RWPE2 (cell line): Measurements from ENCODE around the gene EPHA2.

ENCODE experiments used
- ATAC-seq: fragments of 200-7000 bp; cut with Tn5 transposase; 3 replicates; pipeline ENCODE4 v1.9.1; 2021; ENCODE audit warnings: low read depth
- DNase-seq: peaks from one replicate; pipeline ENCODE4 v3.0.0-alpha.2; 2020; ENCODE audit warnings: low spot score
- H3K27ac ChIP-seq: fragments of 450-650 bp; 2 replicates; pipeline ENCODE4 v1.5.1; 2017; ENCODE audit warnings: mild to moderate bottlenecking; ENCODE audit not compliant: poor library complexity, severe bottlenecking
- H3K27me3 ChIP-seq: fragments of 250-450 bp; sonication (Bioruptor Pico); 2 replicates; pipeline ENCODE4 v1.5.1; 2021; ENCODE audit warnings: mild to moderate bottlenecking, moderate library complexity; ENCODE audit not compliant: insufficient read depth, poor library complexity, severe bottlenecking
- H3K36me3 ChIP-seq: fragments of 250-450 bp; sonication (Bioruptor Pico); 2 replicates; pipeline ENCODE4 v1.5.1; 2020; ENCODE audit warnings: low read depth, mild to moderate bottlenecking, moderate library complexity
- H3K4me1 ChIP-seq: fragments of 250-450 bp; sonication (Bioruptor Pico); 2 replicates; pipeline ENCODE4 v1.5.1; 2021; ENCODE audit warnings: mild to moderate bottlenecking, moderate library complexity; ENCODE audit not compliant: insufficient read depth, poor library complexity, severe bottlenecking
- H3K4me3 ChIP-seq: fragments of 250-450 bp; sonication (Bioruptor Pico); 2 replicates; pipeline ENCODE4 v1.5.1; 2021; ENCODE audit warnings: mild to moderate bottlenecking, moderate library complexity; ENCODE audit not compliant: severe bottlenecking
- H3K9me3 ChIP-seq: fragments of 250-450 bp; sonication (Bioruptor Pico); 2 replicates; pipeline ENCODE4 v1.5.1; 2021; ENCODE audit warnings: mild to moderate bottlenecking, moderate library complexity; ENCODE audit not compliant: severe bottlenecking
- TF ChIP-seq, protein P1 (sequence below): fragments of 450-650 bp; IDR thresholded peaks from one replicate; pipeline ENCODE4 v1.5.1; 2017; ENCODE audit warnings: mild to moderate bottlenecking, moderate library complexity; ENCODE audit not compliant: poor library complexity, severe bottlenecking

Gene EPHA2

GRCh38 chr1:16094453-16095158 lies 61.3 kb downstream of the EPHA2 start:
- peaks cover 3% of the 10 kb centered on the region for H3K4me1 ChIP-seq
- no peak for DNase-seq

DNA sequence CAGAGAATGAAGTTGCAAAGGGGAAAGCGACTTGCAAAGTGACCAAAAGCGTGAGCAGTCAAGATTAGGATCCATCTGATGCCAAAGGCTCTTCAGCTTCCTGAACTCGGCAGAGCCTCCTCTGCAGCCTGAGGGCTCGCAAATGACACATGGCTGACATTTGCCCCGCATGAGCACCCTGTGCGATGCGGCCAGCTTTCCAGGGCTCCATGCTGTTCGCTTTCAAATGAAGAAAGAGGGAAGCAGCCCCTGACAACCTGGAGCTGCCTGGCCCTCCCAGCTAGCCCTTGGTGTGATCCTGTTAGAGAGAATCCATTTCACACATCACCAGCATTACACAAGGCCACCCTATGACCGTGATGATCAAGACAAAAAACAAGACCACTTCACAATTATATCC lies 62.3 kb downstream of the EPHA2 start:
- H3K4me3 ChIP-seq, result no peak overlapping the region
- TF ChIP-seq, protein P1, sequence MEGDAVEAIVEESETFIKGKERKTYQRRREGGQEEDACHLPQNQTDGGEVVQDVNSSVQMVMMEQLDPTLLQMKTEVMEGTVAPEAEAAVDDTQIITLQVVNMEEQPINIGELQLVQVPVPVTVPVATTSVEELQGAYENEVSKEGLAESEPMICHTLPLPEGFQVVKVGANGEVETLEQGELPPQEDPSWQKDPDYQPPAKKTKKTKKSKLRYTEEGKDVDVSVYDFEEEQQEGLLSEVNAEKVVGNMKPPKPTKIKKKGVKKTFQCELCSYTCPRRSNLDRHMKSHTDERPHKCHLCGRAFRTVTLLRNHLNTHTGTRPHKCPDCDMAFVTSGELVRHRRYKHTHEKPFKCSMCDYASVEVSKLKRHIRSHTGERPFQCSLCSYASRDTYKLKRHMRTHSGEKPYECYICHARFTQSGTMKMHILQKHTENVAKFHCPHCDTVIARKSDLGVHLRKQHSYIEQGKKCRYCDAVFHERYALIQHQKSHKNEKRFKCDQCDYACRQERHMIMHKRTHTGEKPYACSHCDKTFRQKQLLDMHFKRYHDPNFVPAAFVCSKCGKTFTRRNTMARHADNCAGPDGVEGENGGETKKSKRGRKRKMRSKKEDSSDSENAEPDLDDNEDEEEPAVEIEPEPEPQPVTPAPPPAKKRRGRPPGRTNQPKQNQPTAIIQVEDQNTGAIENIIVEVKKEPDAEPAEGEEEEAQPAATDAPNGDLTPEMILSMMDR, result no peak
- no peaks in the 10 kb centered on the region for H3K27me3 ChIP-seq
- no peaks in the 10 kb centered on the region for H3K9me3 ChIP-seq
- ATAC-seq (no peak), DNase-seq (no peak)
- peaks cover 10% of the 10 kb centered on the region for H3K4me1 ChIP-seq
- H3K36me3 ChIP-seq, result no peaks in the 10 kb centered on the region
- H3K27ac ChIP-seq, result no peak overlapping the region

More at GRCh38 chr1:16094453-16095158, 61.3 kb downstream of the EPHA2 start:
- Histone ChIP-seq H3K36me3 (no peaks in the 10 kb centered on the region), H3K27me3 (no peaks in the 10 kb centered on the region), H3K27ac (no peak overlapping the region), H3K9me3 (no peaks in the 10 kb centered on the region), H3K4me3 (no peak overlapping the region)
- TF ChIP-seq, protein P1, result no peak
- ATAC-seq, result no peak

DNA sequence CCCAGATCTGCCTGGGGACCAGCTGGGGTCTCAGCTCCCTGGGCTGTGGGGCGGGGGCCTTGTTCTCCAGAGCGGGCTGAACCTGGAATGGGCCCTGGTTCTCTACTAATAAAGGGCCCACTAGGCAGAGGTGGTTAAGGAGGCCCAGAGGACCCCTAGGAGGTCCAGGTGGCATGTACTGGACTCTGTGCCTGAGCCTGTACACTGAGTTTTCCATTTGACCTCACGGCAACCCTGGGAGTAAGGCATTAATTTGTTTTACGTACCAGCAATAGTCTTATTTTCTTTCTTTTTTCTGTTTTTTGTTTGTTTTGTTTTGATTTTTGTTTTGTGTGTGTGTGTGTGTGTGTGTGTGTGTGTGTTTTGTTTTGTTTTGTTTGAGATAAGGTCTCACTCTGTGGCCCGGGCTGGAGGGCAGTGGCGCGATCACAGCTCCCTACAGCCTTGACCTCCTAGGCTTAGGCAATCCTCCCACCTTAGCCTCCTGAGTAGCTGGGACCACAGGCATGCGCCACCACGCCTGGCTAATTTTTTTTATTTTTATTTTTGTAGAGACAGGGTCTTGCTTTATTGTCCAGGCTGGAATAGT lies 62.9 kb downstream of the EPHA2 start:
- Histone ChIP-seq H3K9me3 (no peaks in the 10 kb centered on the region), H3K4me3 (no peak overlapping the region), H3K4me1 (peaks cover 16% of the 10 kb centered on the region), H3K27me3 (no peaks in the 10 kb centered on the region), H3K36me3 (no peaks in the 10 kb centered on the region), H3K27ac (no peak overlapping the region)
- DNase-seq, result no peak
- no peak for ATAC-seq
- TF ChIP-seq, protein P1, result no peak

GRCh38 chr1:16092097-16092922 lies 63.6 kb downstream of the EPHA2 start:
- Histone ChIP-seq H3K4me1 (peaks cover 18% of the 10 kb centered on the region), H3K27me3 (no peaks in the 10 kb centered on the region), H3K4me3 (no peak overlapping the region), H3K9me3 (no peaks in the 10 kb centered on the region), H3K27ac (no peak overlapping the region), H3K36me3 (no peaks in the 10 kb centered on the region)
- ATAC-seq (no peak), DNase-seq (no peak)
- TF ChIP-seq, protein P1, result no peak
